ENCODE measurements around the gene GUCY1A2. TPM values are rescaled to one million over a fixed set of nuclear protein-coding genes. Genes with fewer than 3 reads are reported as not detected.

Gene GUCY1A2
- total and polyA plus RNA-seq, 2 donors (not counting 1 experiment from before 2014, with no cell fraction given): not detected

DNA sequence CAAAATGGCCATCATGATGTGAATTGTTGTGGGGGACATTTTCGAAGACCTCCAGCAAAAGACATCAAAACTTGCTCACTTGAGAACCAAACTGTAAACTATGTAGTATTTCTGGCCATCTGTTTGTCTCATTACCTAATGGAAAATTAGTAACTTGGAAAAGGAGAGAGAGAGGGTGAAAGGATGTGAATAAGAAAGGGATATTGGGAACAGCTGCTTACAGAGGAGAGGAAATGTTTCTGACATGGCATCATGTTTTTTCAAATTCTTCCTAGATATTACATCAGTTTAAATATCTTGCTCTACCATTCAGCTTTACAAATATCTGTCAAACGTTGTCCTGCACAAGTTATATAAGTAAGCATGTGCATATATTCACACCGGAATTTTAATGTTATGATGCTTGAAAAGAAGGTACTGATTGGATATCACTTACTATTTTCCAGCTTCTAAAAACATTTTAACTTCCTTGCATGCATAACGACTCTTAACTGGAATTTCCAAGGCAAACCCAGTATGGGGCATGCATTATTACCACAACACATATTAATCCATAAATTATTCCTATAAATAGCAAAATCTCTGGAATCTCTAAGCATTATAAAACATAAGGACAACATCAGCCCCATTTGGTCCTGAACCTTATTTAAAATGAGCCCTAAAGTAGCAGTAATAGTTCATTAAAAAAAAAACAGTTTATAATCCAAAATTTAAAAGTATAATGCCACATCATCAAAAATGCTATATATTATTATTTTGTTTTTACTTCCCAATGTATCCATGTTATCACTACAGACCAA, 20.0 kb downstream of the GUCY1A2 start:
- H3K27me3 Mint-ChIP-seq: no peaks in the 10 kb centered on the region
- no peaks in the 10 kb centered on the region for H3K9me3 ChIP-seq (ENCODE audit: control extremely low read depth in 1 of 3, control insufficient read depth in 2 of 3, insufficient read depth in 1 of 3, low read length in 2 of 3)
- H3K36me3 ChIP-seq (replicated peaks in 1 of 2; ENCODE audit: control extremely low read depth in 1 of 2, control insufficient read depth in 1 of 2, extremely low read depth in 1 of 2, insufficient read depth in 2 of 2, low read length in 1 of 2): no peaks in the 10 kb centered on the region
- 100% methylated on average over 1 of the region's 4 CpGs for WGBS (ENCODE audit: insufficient coverage)
- H3K4me1 ChIP-seq (ENCODE audit: control insufficient read depth in 2 of 2, insufficient read depth in 2 of 2, low read length in 2 of 2): no peaks in the 10 kb centered on the region
- no peak overlapping the region for H3K4me3 Mint-ChIP-seq
- intact Hi-C loops (cut with micrococcal nuclease): no loop called here
- POLR2A ChIA-PET: no interaction called here
- H3K27me3 ChIP-seq (replicated peaks in 1 of 4; ENCODE audit: control extremely low read depth in 1 of 4, control insufficient read depth in 3 of 4, insufficient read depth in 4 of 4, low read length in 3 of 4): no peaks in the 10 kb centered on the region
- no peak overlapping the region for H3K27ac Mint-ChIP-seq
- no peak overlapping the region for H3K4me3 ChIP-seq (ENCODE audit: control extremely low read depth in 1 of 5, extremely low read depth in 1 of 5, insufficient read depth in 1 of 5, low read depth in 2 of 5, low read length in 4 of 5)
- no peak overlapping the region for H2AFZ ChIP-seq (ENCODE audit: insufficient read depth, low read depth, low read length, poor library complexity, severe bottlenecking)
- no peak for ATAC-seq (ENCODE audit: low read depth)
- no peaks in the 10 kb centered on the region for H4K20me1 ChIP-seq (ENCODE audit: control insufficient read depth, insufficient read depth, low read length, poor library complexity, severe bottlenecking)
- no peaks in the 10 kb centered on the region for H3K4me1 Mint-ChIP-seq
- no peaks in the 10 kb centered on the region for H3K9me3 Mint-ChIP-seq (ENCODE audit: insufficient read depth)
- TF ChIP-seq, protein P1, sequence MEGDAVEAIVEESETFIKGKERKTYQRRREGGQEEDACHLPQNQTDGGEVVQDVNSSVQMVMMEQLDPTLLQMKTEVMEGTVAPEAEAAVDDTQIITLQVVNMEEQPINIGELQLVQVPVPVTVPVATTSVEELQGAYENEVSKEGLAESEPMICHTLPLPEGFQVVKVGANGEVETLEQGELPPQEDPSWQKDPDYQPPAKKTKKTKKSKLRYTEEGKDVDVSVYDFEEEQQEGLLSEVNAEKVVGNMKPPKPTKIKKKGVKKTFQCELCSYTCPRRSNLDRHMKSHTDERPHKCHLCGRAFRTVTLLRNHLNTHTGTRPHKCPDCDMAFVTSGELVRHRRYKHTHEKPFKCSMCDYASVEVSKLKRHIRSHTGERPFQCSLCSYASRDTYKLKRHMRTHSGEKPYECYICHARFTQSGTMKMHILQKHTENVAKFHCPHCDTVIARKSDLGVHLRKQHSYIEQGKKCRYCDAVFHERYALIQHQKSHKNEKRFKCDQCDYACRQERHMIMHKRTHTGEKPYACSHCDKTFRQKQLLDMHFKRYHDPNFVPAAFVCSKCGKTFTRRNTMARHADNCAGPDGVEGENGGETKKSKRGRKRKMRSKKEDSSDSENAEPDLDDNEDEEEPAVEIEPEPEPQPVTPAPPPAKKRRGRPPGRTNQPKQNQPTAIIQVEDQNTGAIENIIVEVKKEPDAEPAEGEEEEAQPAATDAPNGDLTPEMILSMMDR (IDR thresholded peaks at IDR 0.05): no peak
- TF ChIP-seq EZH2 (IDR thresholded peaks at IDR 0.05; ENCODE audit: borderline replicate concordance, insufficient read depth, low read depth, low read length, poor library complexity, severe bottlenecking): no peak
- DNase-seq: no peak
- CTCF ChIA-PET: no interaction called here
- no peaks in the 10 kb centered on the region for H3K79me2 ChIP-seq (ENCODE audit: control insufficient read depth, insufficient read depth, low read length)
- no peak overlapping the region for H3K9ac ChIP-seq (ENCODE audit: low read length)
- H3K27ac ChIP-seq (ENCODE audit: low read length in 2 of 2): no peak overlapping the region
- no peak overlapping the region for H3K4me2 ChIP-seq (replicated peaks; ENCODE audit: low read depth, low read length, poor library complexity, severe bottlenecking)

DNA sequence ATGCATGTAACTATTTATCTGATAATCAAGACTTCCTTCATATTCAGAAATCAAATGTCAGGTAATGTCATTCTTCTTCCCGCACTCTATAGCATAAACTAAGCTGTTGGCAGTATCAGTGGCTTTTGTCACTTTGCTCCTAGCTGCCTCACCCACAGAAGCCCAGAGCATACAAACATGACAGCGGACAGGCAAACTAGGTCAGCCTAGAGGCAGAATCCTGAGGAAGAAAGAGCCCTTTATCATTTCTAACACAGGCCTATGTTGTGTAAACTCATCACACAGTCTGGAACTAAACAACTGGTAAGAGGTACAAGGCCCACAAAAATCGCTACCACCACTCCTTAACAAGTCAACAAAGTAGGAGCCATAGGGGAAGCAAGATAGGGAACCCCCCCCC, 21.0 kb downstream of the GUCY1A2 start:
- ChIA-PET POLR2A (no interaction called here), CTCF (no interaction called here)
- no peak overlapping the region for H3K27ac ChIP-seq (ENCODE audit: low read length in 2 of 2)
- H3K9ac ChIP-seq (ENCODE audit: low read length): no peak overlapping the region
- H3K27me3 ChIP-seq (replicated peaks in 1 of 4; ENCODE audit: control extremely low read depth in 1 of 4, control insufficient read depth in 3 of 4, insufficient read depth in 4 of 4, low read length in 3 of 4): no peaks in the 10 kb centered on the region
- WGBS (ENCODE audit: insufficient coverage): 100% methylated on average over 1 of the region's 3 CpGs
- no peaks in the 10 kb centered on the region for H3K4me1 ChIP-seq (ENCODE audit: control insufficient read depth in 2 of 2, insufficient read depth in 2 of 2, low read length in 2 of 2)
- H3K9me3 ChIP-seq (ENCODE audit: control extremely low read depth in 1 of 3, control insufficient read depth in 2 of 3, insufficient read depth in 1 of 3, low read length in 2 of 3): no peaks in the 10 kb centered on the region
- Mint-ChIP-seq H3K27ac (no peak overlapping the region), H3K4me1 (no peaks in the 10 kb centered on the region), H3K9me3 (ENCODE audit: insufficient read depth) (no peaks in the 10 kb centered on the region), H3K4me3 (no peak overlapping the region), H3K27me3 (no peaks in the 10 kb centered on the region)
- no peaks in the 10 kb centered on the region for H3K79me2 ChIP-seq (ENCODE audit: control insufficient read depth, insufficient read depth, low read length)
- no peak overlapping the region for H3K4me3 ChIP-seq (ENCODE audit: control extremely low read depth in 1 of 5, extremely low read depth in 1 of 5, insufficient read depth in 1 of 5, low read depth in 2 of 5, low read length in 4 of 5)
- no peak overlapping the region for H3K4me2 ChIP-seq (replicated peaks; ENCODE audit: low read depth, low read length, poor library complexity, severe bottlenecking)
- H2AFZ ChIP-seq (ENCODE audit: insufficient read depth, low read depth, low read length, poor library complexity, severe bottlenecking): no peak overlapping the region
- intact Hi-C loops (cut with micrococcal nuclease): no loop called here
- H3K36me3 ChIP-seq (replicated peaks in 1 of 2; ENCODE audit: control extremely low read depth in 1 of 2, control insufficient read depth in 1 of 2, extremely low read depth in 1 of 2, insufficient read depth in 2 of 2, low read length in 1 of 2): no peaks in the 10 kb centered on the region
- ATAC-seq (ENCODE audit: low read depth) (no peak), DNase-seq (no peak)
- H4K20me1 ChIP-seq (ENCODE audit: control insufficient read depth, insufficient read depth, low read length, poor library complexity, severe bottlenecking): no peaks in the 10 kb centered on the region
- TF ChIP-seq, protein P1 (IDR thresholded peaks at IDR 0.05): no peak

All from B cell (primary cell).